ENCODE results near the gene SYNE1.

Gene SYNE1

GRCh38 chr6:152123076-152123475 is 514.1 kb downstream of the SYNE1 start:
- no peak for FAIRE-seq

DNA sequence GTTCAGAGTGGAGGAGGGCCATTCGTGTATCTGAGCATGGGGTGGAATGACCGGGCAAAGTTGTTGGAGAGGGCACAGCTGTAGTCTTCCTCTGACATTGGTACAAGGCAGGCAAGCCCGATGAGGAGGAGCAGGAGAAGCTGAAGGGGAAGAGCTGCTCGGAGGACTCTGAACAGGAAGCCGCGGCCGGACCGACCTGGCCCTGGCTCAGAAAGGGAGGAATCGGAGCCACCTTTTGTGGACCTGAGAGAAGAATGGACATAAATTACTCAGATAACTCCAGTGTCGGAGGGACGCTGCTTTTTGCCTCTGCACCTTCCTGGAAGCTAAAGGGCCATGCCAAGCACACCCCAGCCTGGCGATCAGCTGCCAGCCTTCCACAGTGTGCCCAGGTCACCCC is 514.7 kb downstream of the SYNE1 start:
- FAIRE-seq: no peak

DNA sequence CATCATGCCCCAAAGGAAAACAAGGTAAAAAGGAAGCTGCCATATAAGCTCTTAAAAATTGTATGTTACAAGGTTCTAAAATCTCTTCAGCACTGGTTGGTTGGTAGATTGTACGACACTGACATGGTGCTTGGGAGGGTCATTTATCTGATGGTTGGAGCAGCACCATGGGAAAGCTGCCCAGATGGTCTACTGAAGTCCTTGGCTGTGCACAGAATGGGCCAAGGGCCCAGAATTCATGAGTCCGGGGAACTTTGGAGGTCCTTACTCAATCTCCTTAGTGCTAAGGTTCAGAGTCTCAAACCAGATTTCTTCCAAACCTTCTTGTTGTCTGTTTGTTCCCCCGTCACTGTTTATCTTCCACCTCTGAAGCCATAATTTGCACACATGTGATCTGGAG is 515.3 kb downstream of the SYNE1 start:
- FAIRE-seq: no peak

DNA sequence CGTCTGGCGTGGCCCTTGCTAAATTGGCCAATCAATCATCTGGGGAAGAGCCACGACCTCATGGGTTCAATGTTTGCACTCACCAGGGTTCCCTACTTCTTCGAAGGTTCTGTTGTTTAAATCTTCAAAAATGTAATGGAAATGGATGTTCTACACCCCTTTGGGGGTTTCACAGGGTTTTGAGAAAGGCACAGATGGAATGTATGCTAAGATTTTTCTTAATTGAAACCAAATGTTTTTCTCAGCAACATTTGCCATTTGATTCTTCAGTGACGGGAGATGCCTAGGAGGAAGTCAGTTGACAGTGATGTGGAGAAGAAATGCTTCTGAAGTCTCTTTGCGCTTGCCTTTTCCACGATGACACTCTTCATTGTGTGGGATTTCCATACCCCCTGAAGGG is 517.3 kb downstream of the SYNE1 start:
- FAIRE-seq: no peak

DNA sequence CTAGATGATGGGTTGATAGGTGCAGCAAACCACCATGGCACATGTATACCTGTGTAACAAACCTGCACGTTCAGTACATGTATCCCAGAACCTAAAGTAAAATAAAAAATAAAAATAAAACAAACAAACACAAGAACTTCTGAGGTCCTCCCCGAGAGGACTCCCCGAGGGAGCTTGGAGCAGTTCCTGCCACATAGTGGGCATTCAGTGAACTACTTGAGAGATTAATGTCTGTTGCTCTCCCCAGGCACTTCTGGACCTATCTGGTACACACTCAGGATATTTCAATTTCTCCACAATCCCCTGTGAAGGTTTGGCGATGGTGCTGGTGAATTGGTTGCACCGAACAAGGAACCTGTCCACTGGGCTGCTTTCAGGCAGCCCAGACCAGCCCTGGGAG is 518.5 kb downstream of the SYNE1 start:
- FAIRE-seq: no peak

DNA sequence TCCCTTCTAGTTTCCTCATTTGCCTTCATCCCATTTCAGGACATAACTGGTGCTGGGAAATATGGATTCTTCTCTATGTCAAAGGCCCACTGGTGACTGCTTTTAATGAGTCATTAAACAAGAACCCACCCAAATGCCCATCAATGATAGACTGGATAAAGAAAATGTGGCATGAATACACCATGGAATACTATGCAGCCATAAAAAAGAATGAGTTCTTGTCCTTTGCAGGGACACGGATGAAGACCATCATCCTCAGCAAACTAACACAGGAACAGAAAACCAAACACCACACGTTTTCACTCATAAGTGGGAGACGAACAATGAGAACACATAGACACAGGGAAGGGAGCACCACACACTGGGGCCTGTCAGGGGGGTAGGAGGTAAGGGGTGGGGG is 518.9 kb downstream of the SYNE1 start:
- no peak for FAIRE-seq

GRCh38 chr6:152117156-152118133 is 519.7 kb downstream of the SYNE1 start:
- FAIRE-seq: no peak

- no peak for FAIRE-seq
Observed at GRCh38 chr6:152112491-152113261, 524.5 kb downstream of the SYNE1 start.

- no peak for FAIRE-seq
Observed at GRCh38 chr6:152110886-152111820, 526.0 kb downstream of the SYNE1 start.

DNA sequence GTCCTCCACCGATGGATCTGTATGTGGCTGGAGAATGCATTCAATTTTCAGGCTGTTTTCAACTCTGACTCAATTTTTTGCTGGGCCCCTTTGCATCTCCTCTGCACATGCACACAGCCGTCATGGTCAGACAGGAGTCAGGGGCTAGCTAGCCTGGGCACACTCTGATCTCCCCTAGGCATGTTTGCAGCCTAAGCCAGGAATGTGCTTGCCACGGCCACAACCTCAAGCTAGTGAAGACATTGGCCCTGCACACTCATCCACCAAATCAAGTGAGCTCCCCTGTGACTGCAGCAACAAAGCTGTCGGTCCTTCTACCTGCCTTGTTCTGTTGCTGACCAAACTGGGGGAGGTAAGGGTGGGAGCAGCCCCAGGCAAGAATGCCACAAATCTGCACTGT is 529.2 kb downstream of the SYNE1 start:
- FAIRE-seq: no peak

DNA sequence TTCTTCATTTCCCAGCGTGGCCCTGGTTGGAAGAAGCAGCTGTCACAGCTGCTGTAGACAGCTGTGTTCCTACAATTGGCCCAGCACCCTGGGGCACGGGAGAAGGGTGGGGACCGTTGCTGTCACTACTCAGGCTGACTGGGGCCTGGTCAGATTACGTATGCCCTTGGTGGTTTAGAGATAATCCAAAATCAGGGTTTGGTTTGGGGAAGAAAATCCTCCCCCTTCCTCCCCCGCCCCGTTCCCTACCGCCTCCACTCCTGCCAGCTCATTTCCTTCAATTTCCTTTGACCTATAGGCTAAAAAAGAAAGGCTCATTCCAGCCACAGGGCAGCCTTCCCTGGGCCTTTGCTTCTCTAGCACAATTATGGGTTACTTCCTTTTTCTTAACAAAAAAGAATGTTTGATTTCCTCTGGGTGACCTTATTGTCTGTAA is 537.0 kb downstream of the SYNE1 start:
- FAIRE-seq: no peak

- FAIRE-seq: no peak
Observed at GRCh38 chr6:152099446-152100182, 537.5 kb downstream of the SYNE1 start.

DNA sequence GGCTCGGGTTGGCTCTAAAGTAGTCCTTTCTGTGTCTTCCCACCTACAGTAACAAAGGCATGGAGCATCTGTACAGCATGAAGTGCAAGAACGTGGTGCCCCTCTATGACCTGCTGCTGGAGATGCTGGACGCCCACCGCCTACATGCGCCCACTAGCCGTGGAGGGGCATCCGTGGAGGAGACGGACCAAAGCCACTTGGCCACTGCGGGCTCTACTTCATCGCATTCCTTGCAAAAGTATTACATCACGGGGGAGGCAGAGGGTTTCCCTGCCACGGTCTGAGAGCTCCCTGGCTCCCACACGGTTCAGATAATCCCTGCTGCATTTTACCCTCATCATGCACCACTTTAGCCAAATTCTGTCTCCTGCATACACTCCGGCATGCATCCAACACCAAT is 538.5 kb downstream of the SYNE1 start:
- no peak for FAIRE-seq

DNA sequence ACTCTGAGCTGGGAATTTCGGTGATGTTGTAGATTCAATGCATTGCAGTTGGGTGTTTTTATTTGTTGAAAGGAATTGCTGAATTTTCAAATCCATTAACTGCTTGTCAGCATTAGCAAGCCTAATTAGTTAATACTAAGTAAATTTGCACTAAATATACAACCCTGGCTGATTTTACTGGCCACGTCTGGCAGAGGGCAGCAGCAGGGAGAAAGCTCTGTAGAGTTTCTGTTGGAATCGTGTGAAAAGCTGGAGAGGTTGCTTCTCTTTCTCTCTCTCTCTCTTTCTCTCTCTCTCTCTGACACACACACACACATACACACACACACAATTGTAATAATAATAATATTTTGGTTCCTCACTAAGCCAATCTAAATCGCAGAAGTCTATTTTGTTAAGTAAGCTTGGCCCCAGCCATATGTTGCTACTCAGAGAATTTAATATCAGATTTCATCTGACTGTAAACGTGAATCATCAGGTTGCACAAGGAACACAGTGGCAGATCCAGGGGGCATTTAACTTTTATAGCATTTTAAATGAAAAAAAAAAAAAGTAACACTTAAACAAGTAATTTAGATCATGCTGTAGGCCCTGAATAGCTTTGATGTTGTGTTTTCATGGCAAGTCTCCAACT is 540.2 kb downstream of the SYNE1 start:
- FAIRE-seq: no peak

GRCh38 chr6:152094992-152095592 is 542.1 kb downstream of the SYNE1 start:
- no peak for FAIRE-seq

GRCh38 chr6:152094276-152094675 is 542.9 kb downstream of the SYNE1 start:
- no peak for FAIRE-seq

DNA sequence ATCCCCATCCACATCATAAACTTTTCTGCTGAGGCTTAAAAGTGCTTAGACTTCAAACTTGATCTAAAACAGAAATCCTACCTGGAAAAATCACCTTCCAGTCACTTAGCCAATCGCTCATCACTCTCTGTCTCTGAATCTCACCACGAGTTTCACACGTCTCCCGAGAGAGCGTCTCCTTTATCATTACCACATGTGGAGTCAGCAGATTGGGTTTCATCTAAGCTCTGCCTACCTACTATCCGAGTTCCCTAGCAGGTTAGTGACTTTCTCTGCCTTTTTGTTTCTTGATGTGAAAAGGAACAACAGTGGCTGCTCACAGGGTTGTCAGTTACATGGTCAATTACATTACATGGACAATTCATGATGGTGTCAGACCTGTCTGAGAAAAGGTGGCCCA is 543.5 kb downstream of the SYNE1 start:
- no peak for FAIRE-seq

- FAIRE-seq: no peak
Observed at GRCh38 chr6:152091851-152092341, 545.3 kb downstream of the SYNE1 start.

- no peak for FAIRE-seq
Observed at GRCh38 chr6:152091201-152091600, 546.0 kb downstream of the SYNE1 start.

DNA sequence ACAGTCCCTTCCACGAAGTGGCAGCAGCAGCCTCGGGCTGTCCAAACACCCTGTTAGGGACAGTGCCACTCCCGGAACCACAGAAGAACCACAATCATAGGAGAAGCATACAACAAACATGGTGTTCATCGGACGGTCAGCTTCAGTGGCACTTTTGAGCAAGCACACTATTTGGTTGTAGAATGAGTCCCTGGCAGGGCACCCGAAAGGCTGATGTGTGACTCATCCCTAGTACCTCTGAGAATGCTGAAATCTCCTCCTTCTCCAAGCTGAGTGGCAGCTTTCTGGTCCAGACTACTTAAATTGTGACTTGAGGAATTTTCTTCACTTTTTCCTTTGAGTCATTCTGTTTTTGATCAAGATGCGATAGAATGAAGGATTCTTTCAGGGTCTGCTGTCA is 547.2 kb downstream of the SYNE1 start:
- no peak for FAIRE-seq

DNA sequence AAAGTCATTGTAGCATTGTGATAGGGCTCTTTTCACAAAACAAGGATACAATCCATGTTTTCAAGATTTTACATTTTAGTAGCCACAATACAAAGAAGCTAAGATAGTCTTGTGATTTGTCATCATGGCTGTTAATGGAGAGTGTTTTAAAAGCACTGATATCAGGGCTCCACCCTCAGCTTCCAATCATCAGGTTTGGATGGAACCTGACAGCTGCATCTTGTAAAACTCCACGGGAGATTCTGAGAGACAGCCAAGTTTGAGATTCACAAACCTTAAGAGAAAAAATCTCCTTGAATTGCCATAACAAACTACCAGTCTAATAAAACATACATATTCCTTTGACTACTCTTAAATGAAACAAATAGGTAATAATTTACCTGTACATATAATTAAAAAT is 549.5 kb downstream of the SYNE1 start:
- no peak for FAIRE-seq
